ENCODE data around the gene GLI3. TPM values are rescaled to one million over a fixed set of nuclear protein-coding genes. Genes with fewer than 3 reads are reported as not detected.

The GLI3 gene
- total RNA-seq, 1 experiment from 2014 or later, result 45.0 TPM

GRCh38 chr7:41938371-41938770, 298.6 kb downstream of the GLI3 start:
- Histone ChIP-seq H4K20me1 (ENCODE audit: control insufficient read depth, insufficient read depth, insufficient read length) (no peaks in the 10 kb centered on the region), H2BK15ac (ENCODE audit: low read depth, low read length) (no peak overlapping the region), H4K5ac (ENCODE audit: insufficient read length, low read depth, low read length) (no peak overlapping the region), H2BK20ac (ENCODE audit: low read depth, low read length, poor library complexity, severe bottlenecking) (no peak overlapping the region), H3K23ac (ENCODE audit: insufficient read length, low read depth, low read length) (no peak overlapping the region), H3K79me1 (ENCODE audit: insufficient read depth, low read depth, low read length, poor library complexity, severe bottlenecking) (no peaks in the 10 kb centered on the region), H3K27ac (ENCODE audit: insufficient read length, low read depth, low read length) (no peak overlapping the region), H3K9me3 (ENCODE audit: control insufficient read depth, low read depth, low read length) (no peaks in the 10 kb centered on the region), H2BK120ac (ENCODE audit: low read depth, low read length, poor library complexity, severe bottlenecking) (no peak overlapping the region), H3K18ac (ENCODE audit: insufficient read length, low read depth, low read length) (no peak overlapping the region), H2BK5ac (ENCODE audit: insufficient read length, low read length) (no peak overlapping the region), H3K4me2 (ENCODE audit: insufficient read depth, insufficient read length, low read length) (no peak overlapping the region), H3K56ac (ENCODE audit: insufficient read length, low read depth, low read length) (no peak overlapping the region), H2AK5ac (ENCODE audit: insufficient read length, low read length) (no peak overlapping the region), H3K4ac (ENCODE audit: low read depth, low read length) (no peak overlapping the region), H4K8ac (replicated peaks; ENCODE audit: insufficient read length, low read depth, low read length) (no peak overlapping the region), H3K27me3 (ENCODE audit: insufficient read depth, low read length) (no peaks in the 10 kb centered on the region; the same call in 1 of the 2 replicates), H2AFZ (ENCODE audit: low read length) (no peak overlapping the region), H4K91ac (ENCODE audit: insufficient read length, low read depth, low read length) (no peak overlapping the region), H3K79me2 (ENCODE audit: insufficient read depth, low read length) (no peaks in the 10 kb centered on the region), H3K4me1 (ENCODE audit: insufficient read depth, low read length) (no peaks in the 10 kb centered on the region), H3K14ac (ENCODE audit: insufficient read depth, low read length) (no peak overlapping the region), H3T11ph (ENCODE audit: low read length) (no peak overlapping the region), H3K23me2 (ENCODE audit: insufficient read length, low read depth, low read length, poor library complexity, severe bottlenecking) (no peaks in the 10 kb centered on the region), H2BK12ac (ENCODE audit: insufficient read length, low read depth, low read length) (no peak overlapping the region), H3K9ac (ENCODE audit: extremely low read depth, insufficient read length, low read length) (no peak overlapping the region)
- Mint-ChIP-seq H3K36me3 (ENCODE audit: insufficient read depth in 1 of 3, low read depth in 3 of 3) (no peaks in the 10 kb centered on the region; a peak in 1 of 7 replicates), H3K4me3 (no peak overlapping the region; a peak in 1 of 5 replicates), H3K9me3 (no peaks in the 10 kb centered on the region; a peak in 1 of 5 replicates), H3K4me1 (peaks cover 17 to 32% of the 10 kb centered on the region in 2 experiments), H3K27ac (no peak overlapping the region), H3K27me3 (ENCODE audit: low read depth) (peaks cover 23% of the 10 kb centered on the region)
- no peak for TF ChIP-seq CTCF (conservative IDR thresholded peaks at IDR 0.05)
- no peak for DNase-seq
- no CpG with 5 or more reads among the region's 2 CpGs for WGBS (ENCODE audit: extremely low coverage, insufficient read length, low lambda C conversion rate)
